Chondrocyte (in vitro differentiated cells): Measurements from ENCODE around the gene AGPAT4. TPM values are rescaled to one million over a fixed set of nuclear protein-coding genes. Genes with fewer than 3 reads are reported as not detected.

ENCODE experiments used
- DNase-seq: peaks from one replicate; pipeline ENCODE4 v3.0.0; 2021; ENCODE audit warnings: mixed read lengths, low spot score
- H3K27ac Mint-ChIP-seq: one replicate; pipeline ENCODE4 v1.8.0; 2021; ENCODE audit warnings: mild to moderate bottlenecking, moderate library complexity, mixed read lengths; ENCODE audit not compliant: unreplicated experiment
- H3K27me3 Mint-ChIP-seq: 2 replicates; pipeline ENCODE4 v1.8.0; 2021; ENCODE audit warnings: low read depth, mixed read lengths
- H3K36me3 Mint-ChIP-seq: 2 replicates; pipeline ENCODE4 v1.8.0; 2021; ENCODE audit warnings: low read depth, mixed read lengths
- H3K4me1 Mint-ChIP-seq: 2 replicates; pipeline ENCODE4 v1.8.0; 2021; ENCODE audit warnings: low read depth, mild to moderate bottlenecking, mixed read lengths
- H3K4me3 Mint-ChIP-seq: one replicate; pipeline ENCODE4 v1.8.0; 2021; ENCODE audit warnings: mild to moderate bottlenecking, moderate library complexity, mixed read lengths; ENCODE audit not compliant: unreplicated experiment
- H3K9me3 Mint-ChIP-seq: 2 replicates; pipeline ENCODE4 v1.8.0; 2021; ENCODE audit warnings: low read depth, mixed read lengths
- total RNA-seq: library from RNA; stranded (reverse); gene quantifications from 3 replicates; pipeline ENCODE4 v1.2.1, GENCODE V29; 2021
- TF ChIP-seq, protein P1 (sequence below): fragments of 200-600 bp; sonication (generic); IDR thresholded peaks from 2 replicates; pipeline ENCODE4 v1.5.0; 2021; ENCODE audit warnings: antibody characterized with exemption, mild to moderate bottlenecking, moderate library complexity

The AGPAT4 gene
- total RNA-seq, 1 donor from 2014 or later = 11.9 TPM

DNA sequence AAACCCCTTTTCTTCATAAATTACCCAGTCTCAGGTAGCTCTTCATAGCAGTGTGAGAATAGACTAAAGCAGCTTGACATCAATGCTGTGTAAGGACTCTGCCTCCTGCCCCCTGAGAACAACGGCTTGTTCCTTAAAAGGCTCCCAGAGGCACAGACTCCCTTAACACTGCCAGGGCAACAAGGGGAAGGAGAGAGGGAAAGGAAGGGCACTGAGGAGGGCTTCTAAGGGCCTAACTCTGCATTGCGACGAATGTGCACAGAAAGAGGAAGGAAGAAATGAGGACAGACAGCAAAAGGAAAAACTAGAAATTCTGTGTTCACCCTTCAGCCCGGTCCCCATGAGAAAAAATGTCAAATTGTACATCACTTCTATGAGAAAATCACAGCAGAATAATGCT is 74.0 kb downstream of the AGPAT4 start:
- Mint-ChIP-seq H3K4me3 (no peak overlapping the region), H3K36me3 (no peaks in the 10 kb centered on the region), H3K27ac (no peak overlapping the region), H3K9me3 (no peaks in the 10 kb centered on the region), H3K27me3 (no peaks in the 10 kb centered on the region), H3K4me1 (no peaks in the 10 kb centered on the region)
- TF ChIP-seq, protein P1, sequence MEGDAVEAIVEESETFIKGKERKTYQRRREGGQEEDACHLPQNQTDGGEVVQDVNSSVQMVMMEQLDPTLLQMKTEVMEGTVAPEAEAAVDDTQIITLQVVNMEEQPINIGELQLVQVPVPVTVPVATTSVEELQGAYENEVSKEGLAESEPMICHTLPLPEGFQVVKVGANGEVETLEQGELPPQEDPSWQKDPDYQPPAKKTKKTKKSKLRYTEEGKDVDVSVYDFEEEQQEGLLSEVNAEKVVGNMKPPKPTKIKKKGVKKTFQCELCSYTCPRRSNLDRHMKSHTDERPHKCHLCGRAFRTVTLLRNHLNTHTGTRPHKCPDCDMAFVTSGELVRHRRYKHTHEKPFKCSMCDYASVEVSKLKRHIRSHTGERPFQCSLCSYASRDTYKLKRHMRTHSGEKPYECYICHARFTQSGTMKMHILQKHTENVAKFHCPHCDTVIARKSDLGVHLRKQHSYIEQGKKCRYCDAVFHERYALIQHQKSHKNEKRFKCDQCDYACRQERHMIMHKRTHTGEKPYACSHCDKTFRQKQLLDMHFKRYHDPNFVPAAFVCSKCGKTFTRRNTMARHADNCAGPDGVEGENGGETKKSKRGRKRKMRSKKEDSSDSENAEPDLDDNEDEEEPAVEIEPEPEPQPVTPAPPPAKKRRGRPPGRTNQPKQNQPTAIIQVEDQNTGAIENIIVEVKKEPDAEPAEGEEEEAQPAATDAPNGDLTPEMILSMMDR = no peak
- DNase-seq = no peak

DNA sequence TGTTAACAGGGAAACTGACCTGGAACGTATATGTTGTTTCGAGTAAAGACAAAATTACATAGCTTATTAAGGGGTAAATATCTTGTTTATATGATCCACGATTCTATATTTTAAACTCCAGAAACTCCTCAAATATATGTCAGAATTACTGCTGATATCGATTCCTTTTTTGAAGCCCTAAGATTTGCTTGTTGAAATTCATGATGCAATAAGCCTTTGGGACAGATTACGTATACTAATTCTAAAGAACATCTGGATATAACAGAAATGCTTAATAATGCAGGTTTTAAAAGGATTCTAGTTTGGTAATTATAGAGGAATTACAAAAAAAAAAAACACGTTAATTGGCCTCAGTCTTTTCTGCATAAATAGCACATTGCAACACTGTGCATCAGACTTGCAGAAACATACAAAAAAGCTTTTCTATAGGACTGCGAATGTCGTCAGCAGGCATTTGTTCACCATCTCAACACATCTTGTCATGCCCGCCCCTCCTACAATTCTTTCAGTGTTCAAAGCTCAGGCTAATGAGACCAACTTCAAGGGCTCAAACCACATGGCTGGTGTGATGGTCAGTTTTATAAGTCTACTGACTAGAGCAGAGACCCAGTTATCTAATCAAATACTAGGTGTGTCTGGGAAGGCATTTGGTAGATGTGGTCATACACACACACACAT is 74.9 kb downstream of the AGPAT4 start:
- Mint-ChIP-seq H3K27me3 (no peaks in the 10 kb centered on the region), H3K4me1 (no peaks in the 10 kb centered on the region), H3K36me3 (peaks cover 2% of the 10 kb centered on the region), H3K4me3 (no peak overlapping the region), H3K27ac (no peak overlapping the region), H3K9me3 (no peaks in the 10 kb centered on the region)
- no peak for DNase-seq
- TF ChIP-seq, protein P1 = no peak

DNA sequence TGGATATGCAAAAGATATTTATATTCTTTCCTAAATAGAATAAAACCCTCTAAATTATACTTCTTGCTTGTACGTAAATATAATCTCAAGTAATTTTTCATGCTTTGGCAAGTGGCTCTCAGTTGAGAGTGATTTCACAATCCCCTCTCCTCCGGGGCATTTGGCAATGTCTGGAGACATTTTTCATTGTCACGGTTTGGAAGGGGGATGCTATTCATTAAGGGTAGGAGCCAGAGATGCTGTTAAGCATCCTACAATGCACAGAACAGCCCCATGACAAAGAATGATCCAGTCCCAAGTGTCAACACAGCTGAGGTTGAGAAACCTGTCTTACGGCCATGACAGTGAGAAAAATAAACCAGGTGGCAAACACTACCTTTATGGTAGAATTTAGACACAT is 75.7 kb downstream of the AGPAT4 start:
- no peak overlapping the region for H3K27ac Mint-ChIP-seq
- no peaks in the 10 kb centered on the region for H3K27me3 Mint-ChIP-seq
- TF ChIP-seq, protein P1 = no peak
- peaks cover 2% of the 10 kb centered on the region for H3K36me3 Mint-ChIP-seq
- no peak for DNase-seq
- H3K4me1 Mint-ChIP-seq = no peaks in the 10 kb centered on the region
- peaks cover 2% of the 10 kb centered on the region for H3K9me3 Mint-ChIP-seq
- H3K4me3 Mint-ChIP-seq = no peak overlapping the region

DNA sequence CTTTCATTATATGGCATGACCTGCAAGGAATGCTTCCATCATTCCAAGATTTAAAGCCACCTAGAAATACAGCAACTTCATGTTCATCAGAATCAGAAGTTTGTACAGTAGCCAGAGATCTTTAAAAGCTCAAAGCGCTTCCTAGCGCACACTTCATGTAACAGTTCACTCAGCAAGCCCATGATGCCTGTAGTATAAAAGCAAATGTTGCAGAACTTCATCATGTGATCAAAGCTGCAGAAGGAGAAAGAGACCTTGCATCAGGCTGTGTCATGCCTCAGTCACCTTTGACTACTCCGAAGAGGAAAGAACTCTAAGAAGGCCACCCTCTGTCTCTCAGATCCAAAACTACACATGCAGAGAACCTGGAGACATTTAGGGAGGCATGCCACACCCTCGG is 78.5 kb downstream of the AGPAT4 start:
- H3K27me3 Mint-ChIP-seq = no peaks in the 10 kb centered on the region
- TF ChIP-seq, protein P1 = no peak
- H3K4me3 Mint-ChIP-seq = no peak overlapping the region
- no peak overlapping the region for H3K27ac Mint-ChIP-seq
- H3K4me1 Mint-ChIP-seq = no peaks in the 10 kb centered on the region
- peaks cover 9% of the 10 kb centered on the region for H3K36me3 Mint-ChIP-seq
- peaks cover 11% of the 10 kb centered on the region for H3K9me3 Mint-ChIP-seq
- no peak for DNase-seq

GRCh38 chr6:161194374-161194773 is 79.5 kb downstream of the AGPAT4 start:
- H3K4me3 Mint-ChIP-seq = no peak overlapping the region
- peaks cover 9% of the 10 kb centered on the region for H3K36me3 Mint-ChIP-seq
- no peak for DNase-seq
- H3K4me1 Mint-ChIP-seq = no peaks in the 10 kb centered on the region
- H3K27me3 Mint-ChIP-seq = no peaks in the 10 kb centered on the region
- peaks cover 11% of the 10 kb centered on the region for H3K9me3 Mint-ChIP-seq
- no peak overlapping the region for H3K27ac Mint-ChIP-seq
- TF ChIP-seq, protein P1 = no peak
